Measurements from ENCODE around the gene IQCH.

IQCH gene

DNA sequence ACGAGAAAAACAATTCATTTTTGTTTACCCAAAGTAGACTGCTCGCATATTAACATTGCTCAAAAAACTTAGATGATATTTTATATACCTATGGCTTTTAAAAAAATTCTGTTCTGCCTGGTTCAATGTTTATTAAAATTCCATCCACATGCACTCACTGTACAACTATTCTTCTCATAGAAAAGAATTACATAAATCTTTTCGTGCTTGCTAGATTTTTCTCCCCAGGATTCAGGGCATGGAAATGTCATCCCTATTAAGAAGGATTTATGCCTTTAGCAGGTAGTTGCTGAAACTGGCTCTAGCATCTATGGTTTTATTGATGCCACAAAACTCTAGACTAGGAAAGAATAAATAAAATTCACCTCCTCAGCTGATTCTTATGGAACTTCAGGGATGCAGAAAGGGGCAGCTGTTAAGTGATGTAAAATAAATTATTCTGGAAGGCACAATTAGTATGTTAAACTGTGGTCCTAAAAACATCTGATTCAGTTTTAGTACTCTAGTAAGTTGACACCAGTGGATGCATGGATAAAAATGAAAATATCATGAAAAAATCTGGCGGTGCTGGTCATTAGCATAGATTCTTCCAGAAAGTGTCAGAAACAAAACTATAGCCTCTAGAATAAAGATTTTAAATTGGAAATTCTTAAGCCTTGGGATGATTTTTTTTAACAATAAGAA lies 41.8 kb upstream of the IQCH start:
- no peak for TF ChIP-seq FOXP2 (optimal IDR thresholded peaks at IDR 0.05; ENCODE audit: borderline replicate concordance, extremely low read depth, extremely low read length, insufficient read depth)
- TF ChIP-seq, protein P1, sequence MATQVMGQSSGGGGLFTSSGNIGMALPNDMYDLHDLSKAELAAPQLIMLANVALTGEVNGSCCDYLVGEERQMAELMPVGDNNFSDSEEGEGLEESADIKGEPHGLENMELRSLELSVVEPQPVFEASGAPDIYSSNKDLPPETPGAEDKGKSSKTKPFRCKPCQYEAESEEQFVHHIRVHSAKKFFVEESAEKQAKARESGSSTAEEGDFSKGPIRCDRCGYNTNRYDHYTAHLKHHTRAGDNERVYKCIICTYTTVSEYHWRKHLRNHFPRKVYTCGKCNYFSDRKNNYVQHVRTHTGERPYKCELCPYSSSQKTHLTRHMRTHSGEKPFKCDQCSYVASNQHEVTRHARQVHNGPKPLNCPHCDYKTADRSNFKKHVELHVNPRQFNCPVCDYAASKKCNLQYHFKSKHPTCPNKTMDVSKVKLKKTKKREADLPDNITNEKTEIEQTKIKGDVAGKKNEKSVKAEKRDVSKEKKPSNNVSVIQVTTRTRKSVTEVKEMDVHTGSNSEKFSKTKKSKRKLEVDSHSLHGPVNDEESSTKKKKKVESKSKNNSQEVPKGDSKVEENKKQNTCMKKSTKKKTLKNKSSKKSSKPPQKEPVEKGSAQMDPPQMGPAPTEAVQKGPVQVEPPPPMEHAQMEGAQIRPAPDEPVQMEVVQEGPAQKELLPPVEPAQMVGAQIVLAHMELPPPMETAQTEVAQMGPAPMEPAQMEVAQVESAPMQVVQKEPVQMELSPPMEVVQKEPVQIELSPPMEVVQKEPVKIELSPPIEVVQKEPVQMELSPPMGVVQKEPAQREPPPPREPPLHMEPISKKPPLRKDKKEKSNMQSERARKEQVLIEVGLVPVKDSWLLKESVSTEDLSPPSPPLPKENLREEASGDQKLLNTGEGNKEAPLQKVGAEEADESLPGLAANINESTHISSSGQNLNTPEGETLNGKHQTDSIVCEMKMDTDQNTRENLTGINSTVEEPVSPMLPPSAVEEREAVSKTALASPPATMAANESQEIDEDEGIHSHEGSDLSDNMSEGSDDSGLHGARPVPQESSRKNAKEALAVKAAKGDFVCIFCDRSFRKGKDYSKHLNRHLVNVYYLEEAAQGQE (IDR thresholded peaks at IDR 0.05; ENCODE audit: insufficient read depth in 1 of 2, low read depth in 2 of 2, low read length in 2 of 2): no peak
- TF ChIP-seq SIN3A (IDR thresholded peaks at IDR 0.05; ENCODE audit: borderline replicate concordance, insufficient read depth, low read length): no peak
- TF ChIP-seq POLR2AphosphoS5 (IDR thresholded peaks at IDR 0.05; ENCODE audit: low read depth, low read length): no peak
- TF ChIP-seq TAF1 (IDR thresholded peaks at IDR 0.05; ENCODE audit: borderline replicate concordance, insufficient read depth, low read length): no peak

DNA sequence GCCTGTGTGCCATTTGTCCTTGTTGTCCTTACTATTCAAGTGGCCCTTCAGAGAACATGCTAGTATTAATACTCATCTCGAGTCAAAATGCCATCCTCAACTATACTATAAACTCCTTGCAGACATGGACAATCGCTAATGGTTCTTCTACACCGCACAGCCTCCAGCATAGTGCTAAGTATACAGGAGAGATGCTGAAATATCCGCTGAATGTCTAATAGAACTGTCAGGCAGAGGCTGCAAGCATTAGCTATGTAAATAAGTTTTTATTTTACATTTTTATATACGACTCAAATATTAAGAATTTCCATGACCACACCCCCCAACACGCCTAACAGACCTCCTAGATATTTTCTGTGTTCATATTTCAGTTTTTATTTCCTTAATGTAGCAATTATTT lies 39.5 kb upstream of the IQCH start:
- TF ChIP-seq, protein P1 (IDR thresholded peaks at IDR 0.05; ENCODE audit: insufficient read depth in 1 of 2, low read depth in 2 of 2, low read length in 2 of 2): no peak
- TF ChIP-seq FOXP2 (optimal IDR thresholded peaks at IDR 0.05; ENCODE audit: borderline replicate concordance, extremely low read depth, extremely low read length, insufficient read depth) (no peak), TAF1 (IDR thresholded peaks at IDR 0.05; ENCODE audit: borderline replicate concordance, insufficient read depth, low read length) (no peak), POLR2AphosphoS5 (IDR thresholded peaks at IDR 0.05; ENCODE audit: low read depth, low read length) (no peak), SIN3A (IDR thresholded peaks at IDR 0.05; ENCODE audit: borderline replicate concordance, insufficient read depth, low read length) (no peak)

DNA sequence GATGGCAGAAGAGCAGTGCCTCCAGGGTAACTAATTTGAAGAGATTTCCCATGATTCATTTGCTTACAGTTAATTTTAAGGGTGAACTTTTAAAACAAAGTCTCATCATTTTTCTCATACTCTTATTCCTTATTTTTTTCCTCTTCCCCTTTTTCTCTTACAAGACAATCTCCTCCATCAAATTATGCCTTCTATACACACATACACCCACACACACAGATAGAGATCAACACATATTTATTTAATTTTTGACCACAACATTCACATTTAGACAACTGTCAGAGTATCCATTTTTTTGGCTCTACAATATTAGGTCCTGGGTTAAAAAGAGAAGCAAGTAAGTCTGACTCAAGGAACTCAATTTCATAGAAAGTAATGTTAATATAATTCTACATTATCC lies 37.7 kb upstream of the IQCH start:
- TF ChIP-seq POLR2AphosphoS5 (IDR thresholded peaks at IDR 0.05; ENCODE audit: low read depth, low read length) (no peak), SIN3A (IDR thresholded peaks at IDR 0.05; ENCODE audit: borderline replicate concordance, insufficient read depth, low read length) (no peak), TAF1 (IDR thresholded peaks at IDR 0.05; ENCODE audit: borderline replicate concordance, insufficient read depth, low read length) (no peak), FOXP2 (optimal IDR thresholded peaks at IDR 0.05; ENCODE audit: borderline replicate concordance, extremely low read depth, extremely low read length, insufficient read depth) (no peak)
- TF ChIP-seq, protein P1 (IDR thresholded peaks at IDR 0.05; ENCODE audit: insufficient read depth in 1 of 2, low read depth in 2 of 2, low read length in 2 of 2): no peak

DNA sequence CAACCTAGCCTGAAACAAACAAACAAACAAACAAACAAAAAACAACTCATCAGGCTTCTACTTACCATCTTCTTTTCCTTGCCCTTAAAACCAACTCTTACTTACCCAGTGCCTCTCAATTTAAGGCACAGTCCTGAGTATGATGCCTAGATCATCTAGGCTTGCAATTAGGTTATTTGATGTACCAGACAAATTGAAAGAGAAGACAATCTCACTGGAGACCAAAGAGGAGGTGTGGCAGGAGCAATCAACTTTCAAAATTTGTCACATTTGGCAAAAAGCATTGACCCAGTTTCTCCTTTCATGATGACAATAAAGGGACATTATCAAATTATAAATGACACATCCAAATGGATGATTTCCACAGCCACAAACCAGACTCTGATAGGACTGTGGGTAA lies 36.2 kb upstream of the IQCH start:
- TF ChIP-seq POLR2AphosphoS5 (IDR thresholded peaks at IDR 0.05; ENCODE audit: low read depth, low read length) (no peak), SIN3A (IDR thresholded peaks at IDR 0.05; ENCODE audit: borderline replicate concordance, insufficient read depth, low read length) (no peak), FOXP2 (optimal IDR thresholded peaks at IDR 0.05; ENCODE audit: borderline replicate concordance, extremely low read depth, extremely low read length, insufficient read depth) (no peak), TAF1 (IDR thresholded peaks at IDR 0.05; ENCODE audit: borderline replicate concordance, insufficient read depth, low read length) (no peak)
- TF ChIP-seq, protein P1 (IDR thresholded peaks at IDR 0.05; ENCODE audit: insufficient read depth in 1 of 2, low read depth in 2 of 2, low read length in 2 of 2): no peak

All from PFSK-1 (cell line).